ENCODE results near the gene PTPRD. TPM values are rescaled to one million over a fixed set of nuclear protein-coding genes. Genes with fewer than 3 reads are reported as not detected.

Gene PTPRD
- polyA plus RNA-seq, 3 donors: 106 to 122 (median 110) TPM

DNA sequence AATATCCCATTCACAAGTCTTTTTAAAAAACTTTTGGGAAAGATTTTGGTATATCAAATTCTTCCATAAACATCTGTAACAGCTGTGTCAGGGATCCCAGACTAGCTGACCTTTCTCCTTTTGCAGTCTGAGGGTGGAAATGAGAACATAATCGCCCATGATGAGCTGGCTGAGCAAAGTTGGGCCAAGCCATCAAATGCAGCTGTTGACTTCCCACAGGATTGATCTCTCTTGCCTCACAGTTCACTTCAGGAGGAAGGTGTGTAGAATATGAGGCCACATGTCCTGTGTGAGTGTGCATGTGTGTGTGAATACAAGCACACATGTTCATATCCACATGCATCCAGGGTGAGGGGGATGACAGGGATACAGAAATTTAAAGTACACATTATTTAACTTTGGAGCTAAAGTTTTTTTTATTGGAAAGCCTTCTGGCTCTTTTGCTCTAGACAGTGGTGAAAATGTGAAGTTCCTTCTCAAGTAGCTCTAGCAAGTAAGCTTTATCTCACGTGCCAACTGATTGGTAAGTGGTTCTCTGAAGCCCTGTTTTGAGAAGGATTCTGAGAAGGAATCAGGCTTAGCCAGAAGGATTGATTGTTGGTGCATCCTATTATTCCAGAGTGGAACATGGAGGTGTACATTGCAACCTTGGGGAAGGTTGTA, 2344.5 kb downstream of the PTPRD start:
- no peak for DNase-seq

DNA sequence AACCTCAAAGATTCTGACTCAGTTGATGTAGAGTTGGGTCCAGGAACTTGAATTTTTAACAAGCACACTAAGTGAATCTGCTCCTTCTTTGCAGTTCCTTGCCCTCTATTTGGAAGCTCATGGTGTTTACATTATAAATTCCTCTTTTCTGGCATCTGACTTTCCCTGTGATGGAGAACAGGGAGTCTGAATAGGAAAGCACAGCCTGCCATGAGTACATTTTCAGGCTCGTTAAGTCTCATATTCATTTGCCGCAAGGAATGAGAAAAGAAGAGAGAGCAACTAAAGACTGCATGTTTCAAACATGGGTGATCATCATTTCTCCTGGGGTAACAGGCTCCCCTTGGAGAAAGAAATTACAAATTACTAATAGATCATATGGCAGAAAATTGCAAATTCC, 2345.2 kb downstream of the PTPRD start:
- no peak for DNase-seq

DNA sequence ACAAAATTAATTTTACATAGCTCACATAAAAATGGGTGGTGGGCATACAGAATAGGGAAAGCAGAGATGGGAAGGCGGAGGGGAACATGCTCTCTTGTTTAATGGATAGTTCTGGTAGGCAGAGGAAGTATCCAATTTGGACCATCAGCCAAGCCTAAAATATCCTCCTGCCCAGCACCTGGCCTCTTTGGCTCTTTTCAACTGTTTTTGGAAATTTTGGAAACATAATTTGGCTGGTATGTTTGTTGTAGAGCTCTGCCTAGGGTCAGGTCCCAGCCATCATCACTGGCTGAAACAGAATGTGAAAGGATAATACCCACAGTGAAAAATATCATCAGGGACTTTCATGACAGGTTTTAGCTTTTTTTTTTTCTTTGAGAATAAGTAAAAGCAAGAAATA, 2345.9 kb downstream of the PTPRD start:
- no peak for DNase-seq

DNA sequence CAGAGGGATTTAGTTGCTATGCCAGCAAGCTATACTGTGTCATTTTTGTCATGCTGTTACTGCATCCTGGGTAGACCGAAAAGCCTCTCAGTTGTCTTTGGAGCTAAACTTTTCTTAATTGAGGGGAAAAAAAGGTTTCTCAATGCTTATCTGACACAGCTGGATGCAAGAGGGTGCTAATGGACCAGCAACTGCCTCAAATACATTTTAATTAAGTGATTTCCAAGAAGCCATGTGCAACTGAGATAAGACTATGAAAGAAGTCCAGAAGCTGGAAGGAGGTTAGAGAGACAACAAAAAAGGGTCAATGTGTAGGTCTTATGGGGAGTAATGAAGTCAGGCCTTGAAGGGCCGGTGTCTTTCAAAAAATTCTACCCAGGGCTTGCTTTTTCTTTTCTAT, 2347.5 kb downstream of the PTPRD start:
- no peak for DNase-seq

All from renal pelvis (tissue), 4 donors.